HCT116 (cell line): Measurements from ENCODE around the gene MAP3K21. TPM values are rescaled to one million over a fixed set of nuclear protein-coding genes. Genes with fewer than 3 reads are reported as not detected.

Experiments used
- ATAC-seq: fragments of 200-7000 bp; cut with Tn5 transposase; 2 replicates; pipeline ENCODE4 v1.9.1; 2020; ENCODE audit warnings: mild to moderate bottlenecking, moderate library complexity
- BruUV-seq: library from RNA; stranded (reverse); fragments of 400-500 nt; replicated peaks from 2 replicates; lab custom pipeline; 2021; lab: Mats Ljungman, UMichigan
- CTCF ChIA-PET: fragments of 300-600 bp; sonication (Branson Sonifier 250); formaldehyde crosslinking; loops from one replicate; lab custom pipeline; 2021; ENCODE audit warnings: antibody characterized with exemption; lab: Charles Lee
- POLR2A ChIA-PET: fragments of 300-600, 350-600 bp; sonication (Branson Sonifier 250); formaldehyde crosslinking; loops from one replicate; lab custom pipeline; 2021; ENCODE audit warnings: antibody characterized with exemption; lab: Charles Lee
- RAD21 ChIA-PET, 2 experiments: fragments of 300-600 bp; sonication (Branson Sonifier 250); formaldehyde crosslinking; loops; one replicate each; lab custom pipeline; 2023; ENCODE audit warnings: low total read pairs in 2 of 2; ENCODE audit not compliant: uncharacterized antibody in 2 of 2, unreplicated experiment in 2 of 2, low non-redundant PET in 1 of 2; lab: Charles Lee
- DNase-seq: peaks from one replicate; pipeline ENCODE4 v3.0.0-alpha.2; 2010; ENCODE audit warnings: low read depth, low spot score
- H2AFZ ChIP-seq: fragments of 200-600 bp; shearing (Covaris generic), sonication (generic); 2 replicates; pipeline ENCODE4 v1.6.1; 2017; ENCODE audit warnings: low read depth, mixed run types, mixed read lengths, antibody characterized with exemption, low read length; ENCODE audit not compliant: poor library complexity, severe bottlenecking
- H3K27ac ChIP-seq: 2 replicates; pipeline ENCODE4 v1.5.1; 2012; ENCODE audit warnings: low read depth, low read length
- H3K27me3 ChIP-seq: fragments of 200-600 bp; sonication (generic); 2 replicates; pipeline ENCODE4 v1.6.1; 2016; ENCODE audit warnings: mixed run types, low read length, mixed read lengths; ENCODE audit not compliant: insufficient read depth
- H3K36me3 ChIP-seq, 2 experiments: fragments of 200-500 bp in 1 of 2; fragments of 200-600 bp in 1 of 2; sonication (Bioruptor generic) in 1 of 2; sonication (generic) in 1 of 2; 2 replicates each; pipeline versions ENCODE4 v1.5.1 to v1.6.1; 2014 to 2016; ENCODE audit warnings: low read length in 2 of 2, inconsistent platforms in 1 of 2, mixed read lengths in 1 of 2, mixed run types in 1 of 2; ENCODE audit not compliant: insufficient read depth in 2 of 2, control insufficient read depth in 1 of 2
- H3K4me1 ChIP-seq, 2 experiments: fragments of 200-600 bp in 1 of 2; sonication (generic) in 1 of 2; 2 replicates each; pipeline versions ENCODE4 v1.5.1 to v1.6.1; 2012 to 2017; ENCODE audit warnings: low read length in 2 of 2, inconsistent platforms in 1 of 2, mild to moderate bottlenecking in 1 of 2, mixed read lengths in 1 of 2, mixed run types in 1 of 2, moderate library complexity in 1 of 2; ENCODE audit not compliant: insufficient read depth in 2 of 2, control insufficient read depth in 1 of 2
- H3K4me2 ChIP-seq: fragments of 200-600 bp; sonication (generic); 2 replicates; pipeline ENCODE4 v1.6.1; 2017; ENCODE audit warnings: mixed run types, low read length, mixed read lengths
- H3K4me3 ChIP-seq, 2 experiments: fragments of 200-600 bp in 1 of 2; sonication (generic) in 1 of 2; replicated peaks in 1 of 2; 2 replicates each; pipeline ENCODE4 v1.5.1; 2011 to 2016; ENCODE audit warnings: low read length in 2 of 2, control low read depth in 1 of 2, low read depth in 1 of 2, mild to moderate bottlenecking in 1 of 2, mixed read lengths in 1 of 2, mixed run types in 1 of 2
- H3K79me2 ChIP-seq: fragments of 200-600 bp; sonication (generic); 2 replicates; pipeline ENCODE4 v1.6.1; 2017; ENCODE audit warnings: mild to moderate bottlenecking, mixed run types, low read length, moderate library complexity, mixed read lengths; ENCODE audit not compliant: insufficient read depth
- H3K9ac ChIP-seq: fragments of 200-600 bp; sonication (generic); 2 replicates; pipeline ENCODE4 v1.6.1; 2016; ENCODE audit warnings: low read length, mixed read lengths
- H3K9me2 ChIP-seq: fragments of 200-600 bp; sonication (generic), shearing (Covaris generic); 2 replicates; pipeline ENCODE4 v1.6.1; 2017; ENCODE audit warnings: mixed run types, mild to moderate bottlenecking, moderate library complexity; ENCODE audit not compliant: insufficient read depth
- H3K9me3 ChIP-seq, 2 experiments: fragments of 200-500 bp in 1 of 2; fragments of 200-600 bp in 1 of 2; sonication (Bioruptor generic) in 1 of 2; sonication (generic) in 1 of 2; 2 replicates each; pipeline ENCODE4 v1.6.1; 2014 to 2017; ENCODE audit warnings: low read length in 2 of 2, mixed read lengths in 2 of 2, inconsistent platforms in 1 of 2, low read depth in 1 of 2, mild to moderate bottlenecking in 1 of 2, mixed run types in 1 of 2, moderate library complexity in 1 of 2; ENCODE audit not compliant: control insufficient read depth in 1 of 2, insufficient read depth in 1 of 2
- H4K20me1 ChIP-seq: fragments of 200-600 bp; sonication (generic), shearing (Covaris generic); 2 replicates; pipeline ENCODE4 v1.6.1; 2017; ENCODE audit warnings: mixed run types, mild to moderate bottlenecking, moderate library complexity; ENCODE audit not compliant: insufficient read depth
- ELF1 ChIP-seq: IDR thresholded peaks from 2 replicates; pipeline ENCODE4 v1.6.1; 2012; ENCODE audit warnings: low read depth, borderline replicate concordance
- FOSL1 ChIP-seq: IDR thresholded peaks from 2 replicates; pipeline ENCODE4 v1.6.1; 2012; ENCODE audit warnings: low read depth
- ZBTB33 ChIP-seq: IDR thresholded peaks from 2 replicates; pipeline ENCODE4 v1.6.1; 2011; ENCODE audit warnings: mild to moderate bottlenecking, low read length, moderate library complexity; ENCODE audit not compliant: insufficient replicate concordance; ENCODE audit errors: extremely low read depth
- ZFX ChIP-seq: fragments of 450-650 bp; IDR thresholded peaks from 2 replicates; pipeline ENCODE4 v1.6.1; 2017
- intact Hi-C: fragments of 100-400 bp; cut with micrococcal nuclease; formaldehyde crosslinking; loops from 2 replicates; pipeline ENCODE4 v1.10.0; 2022
- total RNA-seq: library from RNA; stranded (reverse); gene quantifications from one replicate; pipeline ENCODE4 v1.2.1, GENCODE V29; 2021; ENCODE audit not compliant: unreplicated experiment

The MAP3K21 gene
- total RNA-seq, 1 experiment from 2014 or later = 19.1 TPM

- no peak for TF ChIP-seq ZBTB33
These were observed 9.3 kb downstream of the MAP3K21 start (continued) for GRCh38 chr1:233336554-233337456.

GRCh38 chr1:233337505-233337904 lies 10.0 kb downstream of the MAP3K21 start:
- no TSS peak for BruUV-seq
- CTCF ChIA-PET = no interaction called here

More at GRCh38 chr1:233337505-233337904, 10.0 kb downstream of the MAP3K21 start:
- peaks cover 13% of the 10 kb centered on the region; the same call in 1 of the 2 replicates for H4K20me1 ChIP-seq
- ATAC-seq (no peak), DNase-seq (no peak)
- no peak overlapping the region for H3K9ac ChIP-seq
- no peaks in the 10 kb centered on the region for H3K9me2 ChIP-seq
- H3K79me2 ChIP-seq = peaks cover 94% of the 10 kb centered on the region
- no peaks in the 10 kb centered on the region for H3K27me3 ChIP-seq
- no peak for TF ChIP-seq ELF1
- TF ChIP-seq FOSL1 = no peak
- no peak for TF ChIP-seq ZFX
- RAD21 ChIA-PET = no interaction called here
- no peak overlapping the region for H3K4me2 ChIP-seq
- no peak overlapping the region for H3K4me3 ChIP-seq
- intact Hi-C loops = no loop called here
- H3K36me3 ChIP-seq = no peaks in the 10 kb centered on the region
- no peak overlapping the region for H3K27ac ChIP-seq
- no peaks in the 10 kb centered on the region for H3K9me3 ChIP-seq
- peaks cover 4 to 20% of the 10 kb centered on the region in 2 experiments; a peak in 2 of 4 replicates for H3K4me1 ChIP-seq
- H2AFZ ChIP-seq = no peak overlapping the region
- POLR2A ChIA-PET = no interaction called here
